Mesenchymal stem cell (in vitro differentiated cells and primary cell): ENCODE results near the gene PPP4R3B. TPM values are rescaled to one million over a fixed set of nuclear protein-coding genes. Genes with fewer than 3 reads are reported as not detected.
A peak's percentile ranks its signal among the peaks of the same experiment; 100 is the strongest.

Experiments used
- DNase-seq: peaks from one replicate; pipeline ENCODE4 v3.0.0-alpha.2; 2013
- H2AFZ ChIP-seq: one replicate; pipeline ENCODE4 v1.6.1; 2013; ENCODE audit warnings: low read depth, mild to moderate bottlenecking, control low read depth, inconsistent platforms, low read length, moderate library complexity
- H2AK5ac ChIP-seq: 2 replicates; pipeline ENCODE4 v1.6.1; 2013; ENCODE audit warnings: low read length, moderate library complexity, mild to moderate bottlenecking, inconsistent platforms; ENCODE audit not compliant: severe bottlenecking
- H2BK120ac ChIP-seq: one replicate; pipeline ENCODE4 v1.6.1; 2013; ENCODE audit warnings: low read depth, mild to moderate bottlenecking, inconsistent platforms, low read length, moderate library complexity
- H2BK12ac ChIP-seq, 2 experiments: one replicate each; pipeline ENCODE4 v1.6.1; 2013; ENCODE audit warnings: inconsistent platforms in 2 of 2, low read length in 2 of 2, mild to moderate bottlenecking in 2 of 2, moderate library complexity in 2 of 2, control low read depth in 1 of 2
- H2BK15ac ChIP-seq: one replicate; pipeline ENCODE4 v1.6.1; 2013; ENCODE audit warnings: mild to moderate bottlenecking, low read depth, inconsistent platforms; ENCODE audit not compliant: poor library complexity, severe bottlenecking
- H2BK5ac ChIP-seq: 2 replicates; pipeline ENCODE4 v1.6.1; 2013; ENCODE audit warnings: low read depth, mild to moderate bottlenecking, low read length, control low read depth, inconsistent platforms; ENCODE audit not compliant: poor library complexity, severe bottlenecking
- H3K14ac ChIP-seq, 2 experiments: one replicate each; pipeline ENCODE4 v1.6.1; 2013; ENCODE audit warnings: inconsistent platforms in 2 of 2, low read length in 2 of 2, control low read depth in 1 of 2, mild to moderate bottlenecking in 1 of 2, moderate library complexity in 1 of 2
- H3K18ac ChIP-seq, 2 experiments: one replicate each; pipeline ENCODE4 v1.6.1; 2013; ENCODE audit warnings: inconsistent platforms in 2 of 2, low read length in 2 of 2, control low read depth in 1 of 2, low read depth in 1 of 2, mild to moderate bottlenecking in 1 of 2
- H3K23ac ChIP-seq, 2 experiments: one replicate each; pipeline ENCODE4 v1.6.1; 2013; ENCODE audit warnings: inconsistent platforms in 2 of 2, low read length in 2 of 2, mild to moderate bottlenecking in 2 of 2, moderate library complexity in 2 of 2, control low read depth in 1 of 2
- H3K27ac ChIP-seq: 2 replicates; pipeline ENCODE4 v1.5.1; 2013; ENCODE audit warnings: mild to moderate bottlenecking, moderate library complexity, low read length, control low read depth, inconsistent platforms; ENCODE audit not compliant: poor library complexity, severe bottlenecking
- H3K27me3 ChIP-seq, 2 experiments: 2 replicates each; pipeline versions ENCODE4 v1.6.1 to v1.7.0; 2013; ENCODE audit warnings: low read length in 2 of 2, mild to moderate bottlenecking in 2 of 2, moderate library complexity in 2 of 2, control low read depth in 1 of 2, inconsistent platforms in 1 of 2; ENCODE audit not compliant: control insufficient read depth in 1 of 2, insufficient read depth in 1 of 2
- H3K36me3 ChIP-seq, 2 experiments: 2 replicates each; pipeline versions ENCODE4 v1.6.1 to v1.7.0; 2013; ENCODE audit warnings: low read length in 2 of 2, control low read depth in 1 of 2, inconsistent platforms in 1 of 2, low read depth in 1 of 2, mild to moderate bottlenecking in 1 of 2; ENCODE audit not compliant: insufficient read depth in 2 of 2, control insufficient read depth in 1 of 2
- H3K4ac ChIP-seq, 2 experiments: one replicate each; pipeline ENCODE4 v1.6.1; 2013; ENCODE audit warnings: inconsistent platforms in 2 of 2, low read length in 2 of 2, mild to moderate bottlenecking in 2 of 2, moderate library complexity in 2 of 2, control low read depth in 1 of 2, low read depth in 1 of 2
- H3K4me1 ChIP-seq: 2 replicates; pipeline ENCODE4 v1.6.1; 2013; ENCODE audit warnings: low read depth, low read length, control low read depth; ENCODE audit not compliant: control insufficient read depth, insufficient read depth
- H3K4me2 ChIP-seq: 2 replicates; pipeline ENCODE4 v1.6.1; 2013; ENCODE audit warnings: low read length, mild to moderate bottlenecking, inconsistent platforms; ENCODE audit not compliant: poor library complexity, severe bottlenecking
- H3K4me3 ChIP-seq, 2 experiments: 2 replicates each; pipeline versions ENCODE4 v1.5.1 to v1.7.0; 2013; ENCODE audit warnings: low read length in 2 of 2, mild to moderate bottlenecking in 2 of 2, control low read depth in 1 of 2, low read depth in 1 of 2; ENCODE audit not compliant: insufficient read depth in 1 of 2
- H3K79me1 ChIP-seq: replicated peaks from 2 replicates; pipeline ENCODE4 v1.6.1; 2013; ENCODE audit warnings: mild to moderate bottlenecking, control low read depth, low read length, inconsistent platforms; ENCODE audit not compliant: poor library complexity, severe bottlenecking
- H3K9ac ChIP-seq: 2 replicates; pipeline ENCODE4 v1.7.0; 2013; ENCODE audit warnings: mild to moderate bottlenecking, low read length, moderate library complexity
- H3K9me3 ChIP-seq: 2 replicates; pipeline ENCODE4 v1.7.0; 2013; ENCODE audit warnings: mild to moderate bottlenecking, low read length; ENCODE audit not compliant: control insufficient read depth
- H4K8ac ChIP-seq: one replicate; pipeline ENCODE4 v1.6.1; 2013; ENCODE audit warnings: inconsistent platforms, mild to moderate bottlenecking, low read length, moderate library complexity
- H4K91ac ChIP-seq: one replicate; pipeline ENCODE4 v1.6.1; 2013; ENCODE audit warnings: mild to moderate bottlenecking, low read length, inconsistent platforms
- WGBS: methylation state at CpG from one replicate; pipeline ENCODE4 v1.1.7; 2013; ENCODE audit warnings: mixed read lengths; 5-methylcytosine and 5-hydroxymethylcytosine counted together
- small RNA-seq: library from polyadenylated mRNA; stranded (forward); fragments of <200 nt; extraction: miRNeasy Mini kit (QIAGEN cat#:217004); gene quantifications from one replicate; pipeline ENCODE3, GENCODE V24; 2013; ENCODE audit warnings: low read depth

The PPP4R3B gene

DNA sequence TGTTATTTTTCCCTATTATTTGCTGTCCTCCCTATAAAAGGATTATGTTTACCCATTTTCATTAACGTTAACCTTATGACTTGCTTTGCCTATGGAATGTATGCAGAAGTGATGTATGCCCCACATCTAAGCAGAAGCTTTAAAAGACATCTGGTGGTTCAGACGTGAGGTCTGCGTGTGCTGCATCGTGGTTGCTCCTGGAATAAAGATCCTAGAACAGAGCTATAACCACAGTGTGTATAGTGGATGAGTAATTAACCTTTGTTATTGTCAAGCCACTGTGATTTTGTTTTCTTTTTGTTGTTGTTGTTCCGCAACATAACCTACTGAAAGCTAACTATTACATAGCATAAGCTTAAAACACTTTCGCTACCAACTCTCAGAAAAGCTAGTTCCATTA is 118.8 kb downstream of the PPP4R3B start:
- peaks cover 2% of the 10 kb centered on the region for H3K4me1 ChIP-seq
- no peak overlapping the region for H2AFZ ChIP-seq
- H3K4ac ChIP-seq = no peak overlapping the region
- H2BK5ac ChIP-seq = no peak overlapping the region
- H3K23ac ChIP-seq = no peak overlapping the region
- H2AK5ac ChIP-seq = no peak overlapping the region
- H3K9ac ChIP-seq = no peak overlapping the region
- H3K79me1 ChIP-seq = no peaks in the 10 kb centered on the region
- H2BK12ac ChIP-seq = no peak overlapping the region
- no peak overlapping the region for H4K8ac ChIP-seq
- 77% methylated on average over 4 of the region's 6 CpGs for WGBS
- no peak overlapping the region for H2BK15ac ChIP-seq
- peak; percentile 29 for DNase-seq
- H3K18ac ChIP-seq = no peak overlapping the region
- no peak overlapping the region for H4K91ac ChIP-seq
- no peak overlapping the region for H3K14ac ChIP-seq
- H3K4me3 ChIP-seq = no peak overlapping the region
- no peaks in the 10 kb centered on the region for H3K27me3 ChIP-seq
- H3K9me3 ChIP-seq = no peaks in the 10 kb centered on the region
- no peak overlapping the region for H2BK120ac ChIP-seq
- H3K4me2 ChIP-seq = no peak overlapping the region
- H3K27ac ChIP-seq = no peak overlapping the region
- H3K36me3 ChIP-seq = no peaks in the 10 kb centered on the region

Small RNA genes within 50 kb of the gene (small RNA-seq; reads per million reads assigned to genes)
- gene RF00586 = not detected
- gene RNU6-634P = not detected
